ENCODE measurements around the gene FCN2. TPM values are rescaled to one million over a fixed set of nuclear protein-coding genes. Genes with fewer than 3 reads are reported as not detected.
"Not testable (repeated sequence)": the region's sequence is repeated elsewhere in the genome, so short reads cannot be mapped to it uniquely, and the experiment has no call there.

The FCN2 gene
- total RNA-seq, 2 donors from 2014 or later, result not detected

DNA sequence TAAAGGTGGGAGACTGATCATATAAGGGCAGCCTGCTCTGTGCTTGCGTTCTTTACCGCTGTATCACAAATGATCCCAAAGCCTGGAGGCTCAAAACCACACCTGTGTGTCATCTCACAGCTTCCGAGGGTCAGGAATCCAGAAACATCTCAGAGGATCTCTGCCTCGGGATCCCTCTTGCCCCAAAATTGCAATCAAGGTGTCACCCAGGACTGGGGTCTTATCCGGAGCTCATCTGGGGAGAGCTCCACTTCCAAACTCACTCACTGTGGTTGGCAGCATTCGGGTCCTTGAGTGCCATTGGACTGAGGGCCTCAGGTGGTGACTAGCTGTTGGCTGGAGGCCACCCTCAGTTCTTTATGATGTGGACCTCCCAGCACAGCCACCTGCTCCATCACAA is 26.7 kb upstream of the FCN2 start:
- DNase-seq (no peak), ATAC-seq (replicated peaks in 1 of 2) (no peak)
- Mint-ChIP-seq H3K27me3 (ENCODE audit: low read depth) (peaks cover 18% of the 10 kb centered on the region), H3K27ac (no peak overlapping the region), H3K4me3 (no peak overlapping the region), H3K36me3 (ENCODE audit: insufficient read depth in 2 of 2) (no peaks in the 10 kb centered on the region), H3K4me1 (ENCODE audit: low read depth) (peaks cover 23% of the 10 kb centered on the region), H3K9me3 (peaks cover 0 to 3% of the 10 kb centered on the region in 2 donors)

DNA sequence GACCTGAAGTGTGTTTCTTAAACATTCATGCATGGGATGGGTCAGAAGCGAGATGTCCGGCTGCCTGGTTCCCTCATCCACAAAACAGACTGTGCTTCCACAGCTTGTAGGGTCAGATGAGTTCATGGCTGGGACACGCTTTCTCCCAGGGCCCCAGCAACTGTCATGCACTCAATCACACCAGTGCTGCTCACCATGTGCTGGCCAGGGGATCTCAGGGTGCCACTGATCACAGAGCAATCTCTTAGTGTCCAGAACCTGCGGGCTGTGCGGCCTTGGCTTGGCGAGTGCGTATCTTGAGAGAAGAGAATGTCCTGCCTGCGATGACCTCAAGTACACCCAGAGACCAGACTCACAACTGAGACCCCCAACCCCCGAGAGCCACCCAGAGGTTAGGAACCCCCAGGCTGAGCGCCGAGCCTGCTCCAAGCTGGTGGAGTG is 26.0 kb upstream of the FCN2 start:
- peaks cover 0 to 3% of the 10 kb centered on the region in 2 donors for H3K9me3 Mint-ChIP-seq
- H3K4me3 Mint-ChIP-seq, result no peak overlapping the region
- H3K4me1 Mint-ChIP-seq (ENCODE audit: low read depth), result peaks cover 23% of the 10 kb centered on the region
- no peaks in the 10 kb centered on the region for H3K36me3 Mint-ChIP-seq (ENCODE audit: insufficient read depth in 2 of 2)
- H3K27me3 Mint-ChIP-seq (ENCODE audit: low read depth), result peaks cover 18% of the 10 kb centered on the region
- no peak overlapping the region for H3K27ac Mint-ChIP-seq
- ATAC-seq (replicated peaks in 1 of 2), result no peak
- no peak for DNase-seq

DNA sequence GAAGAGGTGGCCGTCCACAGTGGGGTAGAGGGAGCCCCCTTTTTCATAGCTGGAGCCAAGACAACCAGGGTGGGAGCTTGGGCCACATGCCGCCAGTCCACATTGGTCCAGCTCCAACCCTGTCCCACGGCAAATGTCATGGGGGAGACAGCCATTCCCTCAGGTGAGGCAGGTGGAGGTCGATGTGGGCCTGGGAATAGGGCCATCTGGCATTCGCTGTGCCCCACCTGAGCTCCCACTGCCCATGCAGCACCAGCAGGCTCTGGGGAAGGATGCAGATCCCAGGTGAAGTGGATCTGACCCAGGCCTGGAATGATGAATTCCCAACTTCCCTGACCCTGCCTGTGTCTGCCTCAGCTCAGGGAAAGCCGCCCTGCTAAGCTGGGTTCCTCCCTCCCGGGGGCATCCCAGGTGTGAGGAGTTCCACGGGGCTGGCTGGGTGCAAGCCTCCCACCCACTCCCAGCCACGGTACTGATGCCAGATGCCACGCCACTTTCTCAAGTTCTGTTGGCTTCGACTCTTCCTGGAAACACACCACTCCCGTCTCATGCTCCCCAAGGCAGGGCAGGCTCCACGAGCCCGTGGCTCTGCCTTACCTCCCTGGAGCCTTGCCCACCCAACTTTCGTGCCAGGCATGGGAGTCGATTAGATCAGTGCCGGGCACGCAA is 25.2 kb upstream of the FCN2 start:
- peaks cover 0 to 1% of the 10 kb centered on the region in 2 donors for H3K36me3 Mint-ChIP-seq (ENCODE audit: insufficient read depth in 2 of 2)
- H3K4me1 Mint-ChIP-seq (ENCODE audit: low read depth), result peaks cover 23% of the 10 kb centered on the region
- H3K27me3 Mint-ChIP-seq (ENCODE audit: low read depth), result peaks cover 19% of the 10 kb centered on the region
- ATAC-seq (replicated peaks in 1 of 2) (no peak), DNase-seq (no peak)
- no peak overlapping the region for H3K4me3 Mint-ChIP-seq
- peaks cover 0 to 3% of the 10 kb centered on the region in 2 donors for H3K9me3 Mint-ChIP-seq
- H3K27ac Mint-ChIP-seq, result no peak overlapping the region

- H3K9me3 Mint-ChIP-seq, result peaks cover 0 to 3% of the 10 kb centered on the region in 2 donors
- no peak overlapping the region for H3K27ac Mint-ChIP-seq
- ATAC-seq (replicated peaks in 1 of 2), result no peak
- H3K27me3 Mint-ChIP-seq (ENCODE audit: low read depth), result peaks cover 25% of the 10 kb centered on the region
- H3K4me3 Mint-ChIP-seq, result no peak overlapping the region
- peaks cover 0 to 1% of the 10 kb centered on the region in 2 donors for H3K36me3 Mint-ChIP-seq (ENCODE audit: insufficient read depth in 2 of 2)
- H3K4me1 Mint-ChIP-seq (ENCODE audit: low read depth), result peaks cover 23% of the 10 kb centered on the region
- no peak for DNase-seq
Observed at GRCh38 chr9:134855900-134856377, 24.7 kb upstream of the FCN2 start.

GRCh38 chr9:134857451-134857850 is 23.2 kb upstream of the FCN2 start:
- not testable (repeated sequence) for H3K9me3 Mint-ChIP-seq; H3K4me3 Mint-ChIP-seq; DNase-seq; ATAC-seq (replicated peaks in 1 of 2); H3K27ac Mint-ChIP-seq; H3K36me3 Mint-ChIP-seq (ENCODE audit: insufficient read depth in 2 of 2)
- Mint-ChIP-seq H3K27me3 (ENCODE audit: low read depth) (peaks cover 30% of the 10 kb centered on the region), H3K4me1 (ENCODE audit: low read depth) (peaks cover 23% of the 10 kb centered on the region)

DNA sequence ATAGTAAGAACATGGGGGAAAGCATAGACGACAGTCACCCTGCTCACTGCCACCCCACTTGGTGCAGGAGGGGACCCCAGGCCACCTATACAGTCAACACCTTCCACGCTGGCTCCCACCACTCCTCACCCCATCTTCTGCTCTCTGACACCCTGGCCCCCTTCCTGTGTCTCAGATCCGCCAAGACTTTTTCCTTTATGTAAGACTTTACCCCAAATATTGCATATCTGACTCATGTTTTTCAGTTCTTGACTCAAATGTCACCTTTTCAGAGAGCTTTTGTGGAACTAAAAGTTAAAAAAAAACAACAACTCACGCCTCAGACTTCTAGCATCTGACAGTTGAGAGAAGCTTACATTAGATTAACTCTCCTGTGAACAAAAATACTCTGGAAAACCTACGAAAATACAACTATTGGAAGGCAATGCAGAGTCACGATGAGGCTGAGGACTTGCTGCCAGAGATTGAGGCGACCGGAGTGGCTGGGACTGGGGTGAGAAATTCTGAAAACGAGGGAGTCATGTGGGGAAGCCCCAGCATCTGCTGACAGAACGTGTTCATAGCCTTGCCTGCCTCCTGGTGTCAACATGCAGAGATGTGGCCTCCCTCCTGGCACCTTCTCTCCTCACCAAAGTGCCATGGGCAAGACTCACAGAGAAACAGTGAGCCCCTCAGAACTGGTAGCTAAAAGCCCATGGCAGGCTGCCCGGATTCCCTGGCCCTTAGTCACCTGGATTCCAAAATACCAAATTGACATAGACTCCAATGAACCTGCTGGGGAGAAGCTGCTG is 22.4 kb upstream of the FCN2 start:
- H3K27ac Mint-ChIP-seq, result peak overlapping the region; percentile 87
- peak overlapping the region; percentile 53 to 88 for H3K4me3 Mint-ChIP-seq
- ATAC-seq (replicated peaks in 1 of 2), result peak; percentile 93 to 95
- peaks cover 23% of the 10 kb centered on the region for H3K4me1 Mint-ChIP-seq (ENCODE audit: low read depth)
- DNase-seq, result peak; percentile 71 to 74
- H3K36me3 Mint-ChIP-seq (ENCODE audit: insufficient read depth in 2 of 2), result peaks cover 0 to 1% of the 10 kb centered on the region in 2 donors
- peaks cover 31% of the 10 kb centered on the region for H3K27me3 Mint-ChIP-seq (ENCODE audit: low read depth)
- peaks cover 0 to 3% of the 10 kb centered on the region in 2 donors for H3K9me3 Mint-ChIP-seq

DNA sequence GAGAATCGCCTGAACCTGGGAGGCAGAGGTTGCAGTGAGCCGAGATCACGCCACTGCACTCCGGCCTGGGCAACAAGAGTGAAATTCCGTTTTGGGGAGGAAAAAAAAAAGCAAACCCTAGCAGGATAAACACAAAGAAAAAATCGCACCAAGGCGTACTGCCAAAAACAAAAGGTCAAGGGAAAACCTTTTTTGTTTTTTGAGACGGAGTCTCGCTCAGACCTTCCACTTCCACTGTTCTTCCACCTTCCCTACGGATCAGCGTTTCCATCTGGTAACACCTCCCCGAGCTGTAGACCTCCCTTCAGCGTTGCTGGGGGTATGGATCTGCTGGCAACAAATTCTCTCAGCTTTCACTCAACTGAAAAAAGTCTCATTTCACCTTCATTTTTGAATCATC is 20.1 kb upstream of the FCN2 start:
- Mint-ChIP-seq H3K27ac (no peak overlapping the region), H3K9me3 (peaks cover 0 to 3% of the 10 kb centered on the region in 2 donors), H3K27me3 (ENCODE audit: low read depth) (peaks cover 31% of the 10 kb centered on the region), H3K4me1 (ENCODE audit: low read depth) (peaks cover 23% of the 10 kb centered on the region), H3K4me3 (no peak overlapping the region), H3K36me3 (ENCODE audit: insufficient read depth in 2 of 2) (peaks cover 0 to 1% of the 10 kb centered on the region in 2 donors)
- no peak for DNase-seq
- ATAC-seq (replicated peaks in 1 of 2), result no peak

DNA sequence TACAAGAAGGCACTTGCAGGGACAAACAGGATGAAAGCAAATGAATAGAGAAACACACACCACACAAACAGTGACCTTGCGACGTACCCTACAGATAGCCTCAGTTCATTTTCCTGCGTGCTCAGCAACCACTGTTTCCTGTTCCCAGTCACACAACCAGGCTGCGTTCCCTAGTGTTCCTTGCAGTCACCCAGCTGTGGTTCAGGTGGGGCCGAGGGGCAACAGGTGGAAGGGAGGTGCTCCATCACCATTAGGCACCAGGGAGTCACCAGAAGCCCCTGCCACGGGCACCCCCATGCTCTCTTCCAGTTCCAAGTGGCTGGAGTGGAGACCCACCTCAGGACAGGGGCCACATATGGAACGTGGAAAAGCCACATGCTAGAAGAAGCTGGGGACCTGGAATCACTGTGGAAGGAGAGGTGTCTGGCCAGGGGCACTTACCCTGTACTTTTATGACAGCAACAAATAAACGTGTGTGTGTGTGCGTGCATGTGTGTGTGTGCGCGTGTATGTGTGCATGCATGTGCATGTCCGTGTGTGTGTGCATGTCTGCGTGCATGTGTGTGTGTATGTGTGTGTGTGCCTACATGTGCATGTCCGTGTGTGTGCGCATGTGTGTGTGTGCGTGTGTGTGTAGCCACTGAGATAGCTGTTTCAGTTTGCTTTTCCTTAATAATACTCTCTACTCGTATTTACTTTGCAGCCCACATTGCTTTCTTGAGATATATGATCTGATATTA is 18.8 kb upstream of the FCN2 start:
- H3K4me3 Mint-ChIP-seq, result no peak overlapping the region
- no peak for ATAC-seq (replicated peaks in 1 of 2)

DNA sequence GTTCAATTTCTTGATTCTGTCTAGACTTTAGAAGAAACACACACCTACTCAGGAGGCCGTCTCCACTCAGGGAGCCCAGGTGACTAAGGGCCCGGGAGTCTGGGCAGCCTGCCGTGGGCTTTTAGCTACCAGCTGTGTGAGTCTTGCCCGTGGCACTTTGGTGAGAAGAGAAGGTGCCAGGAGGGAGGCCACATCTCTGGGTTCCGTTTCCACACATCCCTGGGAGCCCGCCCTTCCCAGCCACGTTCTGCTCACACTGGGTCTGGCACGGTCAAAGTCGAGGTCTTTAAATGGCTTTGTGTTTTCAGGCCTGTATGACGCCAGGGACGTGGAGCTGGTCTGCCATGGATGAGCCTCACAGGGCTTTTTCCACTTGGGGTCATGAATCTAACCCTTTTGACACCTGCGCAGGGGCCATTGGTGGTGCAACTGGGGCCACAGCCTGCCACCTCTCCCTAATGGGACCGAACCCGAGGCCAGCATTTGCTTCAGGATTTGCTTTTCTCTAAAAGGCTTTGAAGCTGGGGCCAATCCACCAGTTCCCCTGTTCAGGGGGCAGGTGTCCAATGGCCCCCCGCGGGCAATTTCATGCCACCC is 17.2 kb upstream of the FCN2 start:
- peaks cover 13% of the 10 kb centered on the region for H3K27me3 Mint-ChIP-seq (ENCODE audit: low read depth)
- H3K4me3 Mint-ChIP-seq, result no peak overlapping the region
- peaks cover 4% of the 10 kb centered on the region for H3K4me1 Mint-ChIP-seq (ENCODE audit: low read depth)
- no peaks in the 10 kb centered on the region for H3K9me3 Mint-ChIP-seq
- DNase-seq (no peak), ATAC-seq (replicated peaks in 1 of 2) (no peak)
- peaks cover 0 to 1% of the 10 kb centered on the region in 2 donors for H3K36me3 Mint-ChIP-seq (ENCODE audit: insufficient read depth in 2 of 2)
- no peak overlapping the region for H3K27ac Mint-ChIP-seq

More for the DNA sequence above, 18.8 kb upstream of the FCN2 start:
- Mint-ChIP-seq H3K27me3 (ENCODE audit: low read depth) (peaks cover 21% of the 10 kb centered on the region), H3K4me1 (ENCODE audit: low read depth) (peaks cover 21% of the 10 kb centered on the region), H3K27ac (no peak overlapping the region), H3K36me3 (ENCODE audit: insufficient read depth in 2 of 2) (peaks cover 0 to 1% of the 10 kb centered on the region in 2 donors), H3K9me3 (peaks cover 0 to 3% of the 10 kb centered on the region in 2 donors)
- DNase-seq, result no peak

GRCh38 chr9:134863941-134864820 is 16.4 kb upstream of the FCN2 start:
- DNase-seq, result no peak
- H3K9me3 Mint-ChIP-seq, result no peaks in the 10 kb centered on the region
- H3K36me3 Mint-ChIP-seq (ENCODE audit: insufficient read depth in 2 of 2), result peaks cover 0 to 1% of the 10 kb centered on the region in 2 donors
- H3K27me3 Mint-ChIP-seq (ENCODE audit: low read depth), result peaks cover 13% of the 10 kb centered on the region
- H3K4me1 Mint-ChIP-seq (ENCODE audit: low read depth), result no peaks in the 10 kb centered on the region
- no peak for ATAC-seq (replicated peaks in 1 of 2)
- no peak overlapping the region for H3K27ac Mint-ChIP-seq
- H3K4me3 Mint-ChIP-seq, result no peak overlapping the region

DNA sequence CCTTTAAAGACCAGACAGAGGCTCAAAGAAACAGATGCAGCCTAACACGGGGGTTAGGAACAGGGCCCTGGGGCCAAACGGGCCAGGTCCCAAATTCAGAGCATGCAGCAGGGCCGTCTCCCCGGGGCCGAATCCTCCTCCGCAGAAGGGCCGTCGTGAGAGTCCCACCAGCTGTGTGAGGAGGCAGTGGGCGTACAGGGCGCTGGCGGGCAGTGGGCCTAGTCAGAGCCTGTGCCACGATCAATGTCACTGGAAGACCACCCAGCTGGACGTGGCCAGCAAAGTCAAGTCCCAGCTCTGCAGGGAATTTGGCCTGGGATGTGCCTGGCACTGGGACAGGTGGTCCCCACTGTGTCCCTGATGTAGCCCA is 15.8 kb upstream of the FCN2 start:
- DNase-seq (no peak), ATAC-seq (replicated peaks in 1 of 2) (no peak)
- Mint-ChIP-seq H3K27ac (no peak overlapping the region), H3K4me1 (ENCODE audit: low read depth) (no peaks in the 10 kb centered on the region), H3K36me3 (ENCODE audit: insufficient read depth in 2 of 2) (peaks cover 0 to 1% of the 10 kb centered on the region in 2 donors), H3K4me3 (no peak overlapping the region), H3K27me3 (ENCODE audit: low read depth) (peaks cover 13% of the 10 kb centered on the region), H3K9me3 (no peaks in the 10 kb centered on the region)

All from activated T-cell treated with anti-CD3 and anti-CD28 coated beads, Interleukin-2, amount 50 U/mL, for 72 hours (primary cell).